IMR-90 (cell line): Measurements from ENCODE around the gene CCDC30.

Experiments
- CEBPB ChIP-seq: IDR thresholded peaks from 2 replicates; pipeline ENCODE4 v1.6.1; 2012; ENCODE audit warnings: low read depth, low read length, improper control_type of control experiment
- MAFK ChIP-seq: IDR thresholded peaks from 2 replicates; pipeline ENCODE4 v1.6.1; 2012; ENCODE audit warnings: low read depth, low read length, improper control_type of control experiment
- MAZ ChIP-seq: IDR thresholded peaks from 2 replicates; pipeline ENCODE4 v1.6.1; 2012; ENCODE audit warnings: low read depth, mild to moderate bottlenecking, low read length, improper control_type of control experiment, moderate library complexity, borderline replicate concordance
- MXI1 ChIP-seq: IDR thresholded peaks from 2 replicates; pipeline ENCODE4 v1.6.1; 2012; ENCODE audit warnings: low read depth, mild to moderate bottlenecking, low read length, moderate library complexity, borderline replicate concordance
- POLR2A ChIP-seq: IDR thresholded peaks from 2 replicates; pipeline ENCODE4 v1.6.1; 2012; ENCODE audit warnings: mild to moderate bottlenecking, low read depth, low read length
- RAD21 ChIP-seq: IDR thresholded peaks from 2 replicates; pipeline ENCODE4 v1.6.1; 2012; ENCODE audit warnings: low read length, improper control_type of control experiment
- RCOR1 ChIP-seq: IDR thresholded peaks from 2 replicates; pipeline ENCODE4 v1.6.1; 2012; ENCODE audit warnings: mild to moderate bottlenecking, low read length, improper control_type of control experiment; ENCODE audit not compliant: insufficient replicate concordance
- SMC3 ChIP-seq: fragments of 150-350 bp; IDR thresholded peaks from 2 replicates; pipeline ENCODE4 v1.6.1; 2016; ENCODE audit warnings: low read depth, mild to moderate bottlenecking, antibody characterized with exemption, low read length, moderate library complexity
- TF ChIP-seq, protein P1 (sequence below): conservative IDR thresholded peaks from 2 replicates; pipeline ENCODE4 v1.5.1; 2012; ENCODE audit warnings: mild to moderate bottlenecking, low read depth, low read length, improper control_type of control experiment

DNA sequence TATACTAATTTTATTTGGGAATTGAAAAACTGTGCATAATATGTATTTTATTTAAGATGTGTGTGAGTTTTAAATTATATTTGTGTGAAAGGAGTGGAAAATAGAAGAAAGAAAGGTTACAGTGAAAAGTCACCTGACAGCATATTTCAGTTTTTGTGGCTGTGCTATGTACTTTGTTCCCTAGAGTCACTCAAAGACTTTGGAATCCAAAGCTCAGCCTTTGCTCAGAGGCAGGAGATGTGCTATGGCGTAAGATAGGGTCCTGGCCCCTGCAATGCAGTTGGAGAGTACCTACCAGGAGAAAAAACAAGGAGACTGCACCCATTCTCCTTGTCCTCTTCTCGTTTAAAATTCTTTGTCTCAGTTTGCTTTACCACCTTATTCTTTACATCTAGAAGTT, 2.9 kb downstream of the CCDC30 start:
- TF ChIP-seq POLR2A (no peak), MAFK (no peak), CEBPB (no peak), MXI1 (no peak), MAZ (no peak), RAD21 (no peak), RCOR1 (no peak), SMC3 (no peak)
- TF ChIP-seq, protein P1, sequence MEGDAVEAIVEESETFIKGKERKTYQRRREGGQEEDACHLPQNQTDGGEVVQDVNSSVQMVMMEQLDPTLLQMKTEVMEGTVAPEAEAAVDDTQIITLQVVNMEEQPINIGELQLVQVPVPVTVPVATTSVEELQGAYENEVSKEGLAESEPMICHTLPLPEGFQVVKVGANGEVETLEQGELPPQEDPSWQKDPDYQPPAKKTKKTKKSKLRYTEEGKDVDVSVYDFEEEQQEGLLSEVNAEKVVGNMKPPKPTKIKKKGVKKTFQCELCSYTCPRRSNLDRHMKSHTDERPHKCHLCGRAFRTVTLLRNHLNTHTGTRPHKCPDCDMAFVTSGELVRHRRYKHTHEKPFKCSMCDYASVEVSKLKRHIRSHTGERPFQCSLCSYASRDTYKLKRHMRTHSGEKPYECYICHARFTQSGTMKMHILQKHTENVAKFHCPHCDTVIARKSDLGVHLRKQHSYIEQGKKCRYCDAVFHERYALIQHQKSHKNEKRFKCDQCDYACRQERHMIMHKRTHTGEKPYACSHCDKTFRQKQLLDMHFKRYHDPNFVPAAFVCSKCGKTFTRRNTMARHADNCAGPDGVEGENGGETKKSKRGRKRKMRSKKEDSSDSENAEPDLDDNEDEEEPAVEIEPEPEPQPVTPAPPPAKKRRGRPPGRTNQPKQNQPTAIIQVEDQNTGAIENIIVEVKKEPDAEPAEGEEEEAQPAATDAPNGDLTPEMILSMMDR, result no peak
